HG02571 (cell line): ENCODE measurements around the gene NAB1.
"Not testable (repeated sequence)": the region's sequence is repeated elsewhere in the genome, so short reads cannot be mapped to it uniquely, and the experiment has no call there.

Experiments used
- ATAC-seq: cut with Tn5 transposase; IDR thresholded peaks from one replicate; pipeline ENCODE4 v1.9.1; 2021; ENCODE audit warnings: mild to moderate bottlenecking, moderate library complexity; ENCODE audit not compliant: unreplicated experiment

Gene NAB1

DNA sequence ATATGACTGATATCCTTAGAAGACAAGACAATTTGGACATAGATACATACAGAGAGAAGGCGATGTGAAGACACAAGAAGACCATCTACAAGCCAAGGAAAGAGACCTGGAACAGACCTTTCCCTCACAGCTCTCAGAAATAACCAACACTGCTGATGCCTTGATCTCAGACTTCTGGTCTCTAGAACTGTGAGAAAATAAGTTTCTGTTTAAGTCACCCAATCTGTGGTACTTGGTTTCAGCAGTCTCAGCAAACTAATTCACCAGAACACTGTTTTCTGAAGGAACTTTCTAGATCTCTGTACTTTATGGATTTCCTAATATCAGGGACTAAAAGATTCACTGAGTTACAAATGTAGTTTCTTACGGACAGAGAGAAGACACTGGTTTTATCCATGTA lies 58.8 kb downstream of the NAB1 start:
- no peak for ATAC-seq

DNA sequence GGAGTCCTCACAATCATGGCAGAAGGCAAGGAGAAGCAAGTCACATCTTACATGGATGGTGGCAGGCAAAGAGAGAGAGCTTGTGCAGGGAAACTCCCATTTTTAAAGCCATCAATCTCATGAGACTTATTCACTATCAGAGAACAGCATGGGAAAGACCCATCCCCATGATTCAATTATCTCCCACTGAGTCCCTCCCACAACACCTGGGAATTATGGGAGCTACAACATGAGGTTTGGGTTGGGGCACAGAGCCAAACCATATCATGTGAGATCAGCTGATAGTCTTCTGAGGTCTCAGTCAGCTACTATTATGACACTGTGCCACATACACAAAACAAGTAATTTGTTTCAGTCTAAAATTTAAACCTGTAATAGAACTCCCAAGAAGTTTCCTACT lies 59.8 kb downstream of the NAB1 start:
- not testable (repeated sequence) for ATAC-seq

DNA sequence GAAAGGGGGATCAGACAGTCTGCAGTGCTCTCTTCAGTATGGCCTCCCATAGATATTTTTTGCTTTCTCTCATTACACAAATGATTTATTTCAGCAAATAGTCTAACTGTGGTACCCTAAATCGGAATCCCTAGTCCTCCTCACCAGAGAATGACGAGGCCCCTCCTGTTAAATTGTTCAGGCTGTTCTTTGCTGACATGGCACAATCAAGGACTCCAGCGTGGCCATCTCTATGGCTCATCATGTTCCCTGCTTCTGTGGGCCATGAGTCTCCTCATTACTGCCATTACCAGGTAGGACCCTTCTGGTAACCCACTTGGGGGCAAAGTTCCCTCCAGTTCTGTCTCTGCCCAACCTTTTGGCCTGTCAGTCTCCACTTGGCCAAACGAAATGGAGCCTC lies 62.2 kb downstream of the NAB1 start:
- ATAC-seq = no peak

DNA sequence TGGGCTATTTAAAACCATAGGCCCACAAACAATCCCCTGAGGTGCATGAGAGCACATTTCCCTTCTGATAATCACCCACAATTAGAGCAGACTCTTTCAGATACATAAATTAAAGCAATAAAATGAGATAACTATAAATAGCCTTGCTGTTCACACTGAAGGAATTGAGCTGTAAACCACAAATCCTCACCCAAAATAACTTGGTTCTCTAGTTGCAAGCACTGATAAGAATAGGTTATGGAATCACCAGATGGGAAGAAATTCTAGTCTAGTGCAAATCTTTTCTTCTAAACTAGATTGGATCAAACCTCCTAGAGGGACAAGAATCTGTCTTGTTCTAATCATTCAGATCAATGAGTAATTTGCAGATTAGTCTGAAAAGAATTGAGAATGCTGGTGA lies 64.6 kb downstream of the NAB1 start:
- ATAC-seq = no peak

DNA sequence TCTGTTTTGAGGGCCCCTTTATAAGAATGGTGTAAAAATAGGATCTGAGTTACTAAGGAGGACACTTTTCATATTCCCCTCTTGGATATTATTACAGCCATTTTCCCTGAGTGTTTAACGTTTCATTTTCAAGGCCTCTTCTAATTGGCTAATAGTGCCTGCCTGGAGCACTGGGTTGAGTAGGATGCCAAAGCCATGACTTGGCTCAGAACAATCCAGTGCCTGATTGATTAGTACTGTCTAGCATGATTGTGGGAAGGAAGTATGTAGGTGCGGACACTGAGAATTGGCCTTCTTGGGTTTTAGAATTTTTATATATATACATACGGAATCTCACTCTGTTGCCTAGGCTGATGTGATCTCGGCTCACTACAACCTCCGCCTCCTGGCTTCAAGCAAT lies 66.1 kb downstream of the NAB1 start:
- no peak for ATAC-seq

DNA sequence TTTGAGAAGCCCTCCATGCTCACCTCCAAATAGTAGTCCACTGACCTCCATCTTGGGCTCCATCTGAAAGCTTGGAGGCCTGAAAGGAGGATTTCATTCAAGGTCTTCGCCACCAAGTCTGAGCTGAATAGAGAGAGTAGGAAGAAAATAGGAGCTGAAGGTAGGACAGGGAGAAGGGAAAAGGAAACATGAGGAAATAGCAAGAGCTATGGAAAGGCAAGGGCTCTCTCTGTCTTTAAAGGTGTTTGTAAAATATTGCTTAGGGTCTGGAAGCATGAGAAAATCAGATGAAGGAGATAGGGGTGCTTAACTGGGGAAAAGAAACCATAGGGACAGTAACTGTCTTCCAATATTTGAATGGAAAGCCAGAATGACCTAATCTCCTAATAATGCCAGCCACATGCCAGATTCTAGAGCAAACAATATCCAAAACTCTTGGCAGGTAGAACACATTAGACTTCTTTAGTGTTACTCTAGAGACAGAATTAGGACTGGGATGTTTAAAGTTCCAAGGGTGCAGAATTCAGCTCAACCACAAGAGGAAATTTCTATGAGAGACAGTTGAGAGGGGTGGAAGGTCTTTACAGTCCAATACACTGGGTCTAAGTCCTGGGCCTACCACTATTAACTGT lies 67.4 kb downstream of the NAB1 start:
- no peak for ATAC-seq

DNA sequence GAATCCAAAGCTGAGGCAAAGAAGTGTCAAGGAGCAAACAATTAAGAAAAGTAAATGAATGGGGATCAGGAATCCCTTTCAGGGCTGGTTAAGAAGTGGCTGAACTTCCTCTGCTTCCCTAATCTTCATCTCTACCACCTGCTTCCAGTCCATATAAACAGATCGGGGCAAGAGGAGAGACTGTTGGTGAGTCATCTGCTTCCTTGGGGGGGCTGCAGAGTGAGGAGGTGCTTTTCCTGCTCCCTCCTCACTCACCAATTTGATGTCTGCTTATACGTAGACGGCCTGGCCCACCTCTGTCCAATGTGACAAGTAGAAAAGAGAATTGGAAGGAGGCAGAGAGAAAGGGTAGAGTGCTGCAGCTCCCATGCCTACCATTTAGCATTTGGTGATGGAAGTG lies 68.4 kb downstream of the NAB1 start:
- no peak for ATAC-seq

DNA sequence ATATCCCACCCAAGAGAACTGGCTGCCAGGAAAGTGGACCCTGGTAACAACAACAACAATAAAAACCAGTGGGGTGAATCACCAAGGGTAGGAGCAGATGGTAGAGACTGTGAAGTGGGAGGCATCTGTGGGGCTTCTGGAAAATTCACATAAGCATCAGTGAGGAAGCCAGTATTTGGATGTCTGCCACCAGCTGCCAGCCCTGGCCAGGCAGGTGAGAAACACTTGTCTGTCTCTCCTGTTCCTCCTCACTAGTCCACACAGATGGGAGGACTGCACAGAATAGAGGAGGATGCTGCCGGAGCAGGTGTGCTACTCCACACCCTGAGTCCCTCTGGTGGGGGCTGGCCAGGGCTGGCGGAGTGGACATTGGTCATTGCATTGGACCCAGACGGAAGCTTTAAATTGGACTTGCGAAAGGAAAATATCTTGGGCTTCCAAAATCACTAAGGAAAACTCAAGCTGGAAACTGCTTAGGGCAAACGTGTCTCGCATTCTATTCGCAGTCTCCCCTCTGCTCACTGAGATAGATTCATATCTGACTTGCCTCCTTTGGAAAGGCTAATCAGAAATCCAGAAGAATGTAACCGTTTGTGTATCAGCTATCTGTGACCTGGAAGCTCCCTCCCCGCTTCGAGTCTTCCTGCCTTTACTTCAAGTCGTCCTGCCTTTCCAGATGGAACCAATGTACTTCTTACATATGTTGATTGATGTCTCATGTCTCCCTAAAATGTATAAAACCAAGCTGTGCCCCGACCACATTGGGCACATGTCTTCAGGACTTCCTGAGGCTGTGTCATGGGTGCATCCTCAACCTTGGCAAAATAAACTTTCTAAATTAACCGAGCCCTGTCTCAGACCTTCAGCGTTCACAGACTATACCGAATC lies 69.1 kb downstream of the NAB1 start:
- ATAC-seq = no peak

DNA sequence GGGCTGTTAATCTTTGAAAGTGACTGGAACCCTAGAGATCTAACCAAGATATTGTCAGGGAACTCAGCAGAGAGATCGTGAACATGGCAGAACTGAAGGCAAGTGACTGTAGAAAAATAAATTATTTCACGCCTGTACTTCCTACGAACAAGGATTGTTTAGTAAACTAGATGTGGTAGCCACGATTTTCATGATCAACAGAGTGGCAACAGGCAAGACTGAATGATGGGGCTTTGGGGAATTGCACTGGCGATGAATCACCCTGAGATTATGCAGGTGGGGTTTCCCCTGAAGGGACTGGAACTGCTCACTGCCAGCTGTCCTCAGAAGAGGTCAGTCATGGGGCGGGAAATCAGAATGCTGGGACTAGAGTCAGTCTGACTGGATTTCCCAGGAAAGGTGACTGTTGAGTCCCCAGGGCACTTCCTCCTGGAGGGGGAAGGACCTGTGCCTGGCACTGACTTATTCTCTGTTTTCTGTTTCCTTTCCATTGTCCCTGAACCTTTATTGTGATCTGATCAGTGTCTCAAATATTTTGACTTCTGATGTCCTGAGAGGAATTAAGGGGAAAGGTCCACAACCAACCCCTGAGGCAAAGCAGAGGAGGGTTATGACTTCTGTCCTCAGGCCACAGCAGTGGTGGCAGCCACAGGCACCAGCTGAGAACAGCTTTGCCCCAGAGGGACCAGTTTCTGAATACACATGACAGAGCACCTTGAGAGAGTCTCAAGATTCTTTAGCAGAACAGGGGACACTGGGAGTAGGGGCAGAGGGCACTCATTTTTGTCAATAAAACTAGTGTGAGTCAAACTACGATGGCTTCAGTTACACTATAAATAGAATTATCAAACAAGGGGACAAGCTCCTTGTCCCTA lies 70.0 kb downstream of the NAB1 start:
- peak; percentile 69 for ATAC-seq

DNA sequence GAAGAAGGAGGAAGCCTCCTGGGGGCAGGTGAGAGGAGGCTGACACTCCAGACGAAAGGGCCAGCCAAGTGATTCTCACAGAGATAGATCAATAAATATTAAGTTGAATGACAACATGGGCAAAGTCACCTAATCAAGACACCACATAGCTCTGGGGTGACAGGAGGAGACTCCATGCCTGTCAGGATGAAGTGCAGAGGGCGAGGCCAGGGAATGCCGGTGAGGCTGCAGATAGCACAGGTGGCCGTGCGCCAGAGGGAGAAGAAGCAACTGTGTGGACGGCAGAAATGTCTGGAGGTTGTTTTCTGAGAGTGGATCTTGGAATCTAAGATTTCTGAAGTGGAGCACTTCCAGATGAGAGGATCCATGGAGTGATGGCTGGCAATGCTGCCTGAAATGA lies 71.4 kb downstream of the NAB1 start:
- no peak for ATAC-seq

DNA sequence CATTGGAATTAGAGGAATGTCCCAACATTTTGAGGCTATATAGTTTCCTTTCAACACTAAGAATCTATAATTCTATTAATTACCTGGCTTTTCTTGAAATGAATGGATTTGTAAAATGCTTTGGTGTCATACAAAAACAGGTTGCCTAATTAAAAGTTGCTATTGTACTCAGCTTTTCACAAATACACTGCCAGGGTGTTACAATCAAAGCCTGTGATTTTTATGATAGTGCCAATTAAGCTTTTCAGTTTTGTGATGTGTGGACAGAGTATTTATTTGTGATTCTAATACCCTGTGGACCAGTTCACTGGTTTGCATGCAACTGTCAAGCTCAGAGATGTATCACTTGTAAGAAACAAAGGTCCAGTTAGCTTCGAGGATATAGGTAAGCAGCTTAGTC lies 71.8 kb downstream of the NAB1 start:
- no peak for ATAC-seq

DNA sequence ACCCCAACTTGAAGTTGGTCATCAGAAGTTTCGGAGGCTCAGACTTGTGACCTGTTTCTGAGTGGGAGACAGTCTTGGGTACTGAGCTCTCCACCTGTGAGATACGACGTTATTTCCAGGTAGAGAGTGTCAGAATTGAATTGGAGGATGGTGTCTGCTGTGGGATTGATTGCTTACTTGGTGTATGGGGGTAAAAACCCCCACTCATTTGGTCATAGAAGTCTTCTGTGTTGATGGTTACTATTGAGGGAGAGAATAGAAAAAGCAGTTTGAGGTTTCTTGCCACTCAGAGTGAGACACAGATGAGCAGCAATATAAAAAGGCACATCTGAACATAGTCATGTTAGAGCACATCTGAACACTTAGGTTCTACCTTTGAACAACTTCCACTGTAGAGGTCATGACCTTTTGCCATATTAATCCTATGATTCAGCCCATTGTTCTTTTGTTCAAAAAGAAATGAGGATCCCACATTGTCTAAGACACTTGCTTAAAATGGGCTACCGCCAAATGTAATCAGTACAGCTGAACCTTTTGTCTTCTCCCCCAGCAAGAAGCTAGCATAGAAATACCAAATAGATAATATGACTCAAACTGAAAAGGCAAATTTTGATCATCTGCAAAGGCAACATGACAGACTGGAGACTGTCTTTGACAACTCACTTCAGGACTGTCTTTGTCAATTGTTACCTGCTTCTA lies 73.3 kb downstream of the NAB1 start:
- peak; percentile 52 for ATAC-seq

DNA sequence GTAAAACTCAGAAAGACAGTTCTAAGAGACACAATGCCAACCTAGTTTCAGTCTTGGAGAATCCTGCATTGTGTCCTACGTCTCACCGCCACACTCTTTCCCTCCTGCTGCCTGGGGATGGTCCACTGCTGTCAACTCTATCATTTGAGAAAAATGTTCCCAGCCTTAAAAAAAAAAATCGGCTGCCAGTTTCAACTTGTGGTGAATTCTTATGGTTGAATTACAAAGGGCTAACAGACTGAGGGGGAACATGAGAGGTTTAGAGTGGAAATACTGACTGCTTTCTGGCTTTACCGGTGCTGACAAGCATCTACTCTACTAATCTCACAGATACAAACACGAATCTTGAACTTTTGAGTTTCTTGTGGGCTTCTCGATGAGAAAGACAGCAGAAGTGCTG lies 74.0 kb downstream of the NAB1 start:
- ATAC-seq = peak; percentile 3

DNA sequence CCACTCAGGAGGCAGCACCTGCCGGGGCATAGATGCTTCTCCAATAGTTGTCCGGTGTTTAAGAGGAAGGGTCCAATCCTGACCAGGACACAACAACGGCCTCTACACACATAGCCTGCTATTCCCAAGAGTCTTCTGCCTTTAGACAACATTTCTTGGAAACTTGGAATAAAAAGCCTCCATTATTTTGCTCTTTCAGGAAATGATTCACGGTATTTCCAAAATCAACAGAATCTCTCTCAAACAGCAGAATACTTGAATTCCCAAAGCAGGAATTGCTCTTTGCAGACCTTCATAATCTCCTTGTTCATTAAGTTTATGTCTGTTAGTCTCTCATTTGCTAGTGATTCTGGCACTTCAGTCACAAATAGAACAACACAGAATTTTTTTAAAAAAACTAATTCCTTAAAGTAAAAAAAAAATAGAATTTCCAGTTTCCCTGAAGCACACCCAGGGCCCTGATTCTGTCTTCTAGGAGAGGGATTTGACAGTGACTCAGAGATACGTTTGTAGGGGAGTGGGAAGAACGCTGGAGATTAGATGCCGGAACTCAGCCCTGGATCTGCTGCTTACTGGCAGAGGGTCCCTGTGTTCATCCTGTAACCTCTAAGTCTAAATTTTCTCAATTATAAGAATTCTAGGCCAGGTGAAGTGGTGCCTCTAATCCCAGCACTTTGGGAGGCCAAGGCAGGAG lies 74.7 kb downstream of the NAB1 start:
- ATAC-seq = no peak

DNA sequence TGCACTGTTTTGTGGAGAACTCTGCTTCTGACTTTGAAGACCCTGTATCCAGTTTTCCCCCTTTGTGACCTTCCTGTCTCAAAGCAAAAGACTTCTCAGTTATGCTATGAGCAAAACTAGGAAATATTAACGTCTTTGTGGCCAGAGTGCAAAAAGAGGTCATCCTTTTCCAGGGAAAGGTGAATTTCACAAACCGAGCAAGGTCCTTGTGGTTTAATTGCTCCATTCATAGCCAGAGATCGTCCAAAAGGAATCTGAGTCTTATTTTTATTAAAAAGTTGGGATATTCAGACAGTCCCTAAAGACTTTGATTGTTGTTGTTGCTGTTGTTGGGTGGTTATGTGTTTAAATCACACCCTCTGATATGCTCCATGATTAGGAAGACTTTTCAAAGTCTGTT lies 77.4 kb downstream of the NAB1 start:
- ATAC-seq = no peak

DNA sequence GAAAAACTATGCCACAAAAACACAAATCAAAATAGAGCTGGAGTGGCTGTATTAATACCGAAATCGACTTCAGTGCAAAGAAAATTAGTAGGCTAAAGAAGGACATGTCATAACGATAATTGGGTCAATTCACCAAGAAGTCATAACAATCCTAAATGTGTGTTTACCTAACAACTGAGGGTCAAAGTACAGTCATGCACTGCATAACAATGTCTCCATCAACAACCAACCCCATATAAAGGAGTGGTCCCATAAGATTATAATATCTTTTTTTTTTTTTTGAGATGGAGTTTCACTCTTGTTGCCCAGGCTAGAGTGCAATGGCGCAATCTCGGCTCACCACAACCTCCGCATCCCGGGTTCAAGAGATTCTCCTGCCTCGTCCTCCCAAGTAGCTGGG lies 87.5 kb downstream of the NAB1 start:
- no peak for ATAC-seq

DNA sequence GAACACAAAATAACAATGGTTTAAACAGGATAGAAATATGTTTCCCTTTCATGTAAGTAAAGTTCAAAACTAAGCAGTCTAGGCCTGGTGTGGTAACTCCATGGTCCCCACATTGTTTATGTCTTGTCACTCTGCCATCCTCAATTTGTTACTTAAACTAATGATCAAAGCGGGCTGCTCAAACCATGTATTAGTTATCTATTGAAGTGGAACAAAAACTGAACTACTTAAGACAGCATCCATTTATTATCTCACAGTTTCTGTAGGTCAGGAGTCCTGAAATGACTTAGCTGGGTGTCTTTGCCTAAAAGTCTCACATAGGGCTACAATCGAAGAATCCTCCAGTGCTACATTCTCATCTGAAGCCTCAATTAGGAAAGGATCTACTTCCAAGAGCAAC lies 91.6 kb downstream of the NAB1 start:
- ATAC-seq = no peak
